ENCODE data around the gene HDAC1. TPM values are rescaled to one million over a fixed set of nuclear protein-coding genes. Genes with fewer than 3 reads are reported as not detected.

The HDAC1 gene
- total and polyA plus RNA-seq, 2 of the 13 experiments (the other 11 are each of a cell fraction or from before 2014, with no cell fraction given): 93.5 to 189 TPM

- in situ Hi-C loops (cut with HindIII; ENCODE audit: extremely low pct_ligation_motif_present, low pct_unique_long_range_greater_than_20kb) (no loop called here), intact Hi-C loops (cut with micrococcal nuclease; ENCODE audit: unreplicated experiment) (no loop called here)
- ATAC-seq: no peak
- Histone ChIP-seq H3K36me3 (replicated peaks in 1 of 2; ENCODE audit: control insufficient read depth in 1 of 2, insufficient read depth in 2 of 2, low read length in 2 of 2) (0 out of 5 replicates have a peak, but pooled peaks cover 0 to 3% of the 10 kb centered on the region in 2 experiments), H3K4me2 (ENCODE audit: low read depth, low read length) (no peak overlapping the region), H3K27me3 (ENCODE audit: control insufficient read depth in 1 of 2, insufficient read depth in 2 of 2, low read length in 2 of 2) (no peaks in the 10 kb centered on the region), H3K4me1 (ENCODE audit: insufficient read depth, low read length) (peaks cover 47% of the 10 kb centered on the region), H3K79me2 (ENCODE audit: insufficient read depth, low read length) (no peaks in the 10 kb centered on the region), H3K9ac (ENCODE audit: insufficient read depth, low read depth, low read length) (no peak overlapping the region), H3K9me3 (ENCODE audit: low read length) (no peaks in the 10 kb centered on the region), H4K20me1 (ENCODE audit: insufficient read depth, low read length) (no peaks in the 10 kb centered on the region), H3K4me3 (replicated peaks in 1 of 3; ENCODE audit: insufficient read depth in 1 of 3, low read depth in 2 of 3, low read length in 3 of 3) (no peak overlapping the region), H3K27ac (ENCODE audit: extremely low read length, insufficient read depth, low read length) (no peak overlapping the region), H2AFZ (ENCODE audit: low read length) (no peak overlapping the region)
- no peak for FAIRE-seq
- ChIA-PET POLR2A (no interaction called here), CTCF (ENCODE audit: low intra/inter-chr PET ratio, low total read pairs) (no interaction called here)
- no TSS peak for BruUV-seq (replicated peaks)
- 94% methylated on average over 1 of the region's 1 CpG for WGBS (ENCODE audit: low lambda C conversion rate)
- DNase-seq (ENCODE audit: low spot score): no peak
- no peak for TF ChIP-seq IKZF1 (IDR thresholded peaks at IDR 0.05)
- TF ChIP-seq NFRKB (IDR thresholded peaks at IDR 0.05): no peak
- TF ChIP-seq MAFF (IDR thresholded peaks at IDR 0.05; ENCODE audit: low read depth, low read length): no peak
- no peak for TF ChIP-seq ZSCAN29 (CRISPR knock-in tag; conservative IDR thresholded peaks at IDR 0.05)
- no peak for TF ChIP-seq ATRX (CRISPR knock-in tag; IDR thresholded peaks at IDR 0.05; ENCODE audit: borderline replicate concordance)
- no peak for TF ChIP-seq ZNF609 (CRISPR knock-in tag; IDR thresholded peaks at IDR 0.05; ENCODE audit: borderline replicate concordance)
- TF ChIP-seq NR2F1 (CRISPR knock-in tag; IDR thresholded peaks at IDR 0.05): no peak
- no peak for TF ChIP-seq PHF5A (CRISPR knock-in tag; IDR thresholded peaks at IDR 0.05; ENCODE audit: low read depth, unreplicated experiment)
- no peak for TF ChIP-seq NPAS2 (CRISPR knock-in tag; IDR thresholded peaks at IDR 0.05; ENCODE audit: borderline replicate concordance)
- TF ChIP-seq ATF4 (CRISPR knock-in tag; IDR thresholded peaks at IDR 0.05): no peak
- no peak for TF ChIP-seq ZBTB34 (CRISPR knock-in tag; IDR thresholded peaks at IDR 0.05)
- no peak for TF ChIP-seq THAP8 (CRISPR knock-in tag; IDR thresholded peaks at IDR 0.05; ENCODE audit: borderline replicate concordance)
- TF ChIP-seq PBX3 (CRISPR knock-in tag; IDR thresholded peaks at IDR 0.05; ENCODE audit: borderline replicate concordance): no peak
- no peak for TF ChIP-seq CBX1 (IDR thresholded peaks at IDR 0.05; ENCODE audit: low read depth)
- TF ChIP-seq ZNF30 (CRISPR knock-in tag; IDR thresholded peaks at IDR 0.05): no peak
- TF ChIP-seq E2F5 (CRISPR knock-in tag; conservative IDR thresholded peaks at IDR 0.05): no peak
Observed at GRCh38 chr1:32356478-32356877, 64.6 kb downstream of the HDAC1 start.

All from HepG2 (cell line).